A549 (cell line): ENCODE measurements around the gene JAG2. TPM values are rescaled to one million over a fixed set of nuclear protein-coding genes. Genes with fewer than 3 reads are reported as not detected.

Source experiments
- ATAC-seq, 2 experiments: fragments of 200-7000 bp in 1 of 2; fragments of >200 bp in 1 of 2; cut with Nextera tagmentation in 1 of 2; cut with Tn5 transposase in 1 of 2; 3 replicates each; pipeline versions ENCODE4 v1.8.0 to v1.9.1; 2018 to 2020; ENCODE audit warnings: mild to moderate bottlenecking in 1 of 2, moderate library complexity in 1 of 2
- CTCF ChIA-PET: fragments of 300-600 bp; sonication (Branson Sonifier 250); formaldehyde crosslinking; extraction: SDS; loops from one replicate; lab custom pipeline; 2021; ENCODE audit warnings: antibody characterized with exemption, inconsistent platforms; lab: Yijun Ruan, JAX
- POLR2A ChIA-PET: fragments of 350-600 bp; formaldehyde crosslinking; extraction: SDS; loops from one replicate; lab custom pipeline; 2021; ENCODE audit warnings: antibody characterized with exemption, inconsistent platforms; lab: Yijun Ruan, JAX
- DNase-seq, 2 experiments: peaks; one replicate each; pipeline versions ENCODE4 v3.0.0 to v3.0.0-alpha.2; 2011 to 2016; ENCODE audit warnings: low read depth in 1 of 2, low spot score in 1 of 2
- FAIRE-seq: peaks from 2 replicates; lab custom pipeline; 2011; peaks lifted over from hg19 to GRCh38; lab: Jason Lieb, UNC
- H3K27ac ChIP-seq, 2 experiments: fragments of >200 bp; sonication (Bioruptor Twin); formaldehyde crosslinking; 3 replicates each; pipeline ENCODE4 v1.5.1; 2016 to 2017
- H3K4me1 ChIP-seq: fragments of >200 bp; sonication (Bioruptor Twin); formaldehyde crosslinking; 3 replicates; pipeline ENCODE4 v1.6.1; 2016
- H3K4me2 ChIP-seq: fragments of >200 bp; sonication (Bioruptor Twin); formaldehyde crosslinking; 3 replicates; pipeline ENCODE4 v1.6.1; 2016
- H3K4me3 ChIP-seq: fragments of >200 bp; sonication (Bioruptor Twin); formaldehyde crosslinking; 3 replicates; pipeline ENCODE4 v1.5.1; 2016
- H3K9me3 ChIP-seq: fragments of >200 bp; sonication (Bioruptor Twin); formaldehyde crosslinking; 3 replicates; pipeline ENCODE4 v1.6.1; 2016
- EHMT2 ChIP-seq: fragments of 200-600 bp; sonication (generic); IDR thresholded peaks from 2 replicates; pipeline ENCODE4 v1.6.1; 2016; ENCODE audit warnings: antibody characterized with exemption, low read depth, mild to moderate bottlenecking, moderate library complexity
- FOSB ChIP-seq: fragments of 250-450 bp; sonication (Bioruptor Pico); IDR thresholded peaks from 2 replicates; pipeline ENCODE4 v1.5.0; 2020; ENCODE audit warnings: mild to moderate bottlenecking, moderate library complexity
- FOXS1 ChIP-seq: fragments of 250-450 bp; sonication (Bioruptor Pico); IDR thresholded peaks from 2 replicates; pipeline ENCODE4 v1.5.0; 2020; ENCODE audit warnings: mild to moderate bottlenecking, moderate library complexity
- HDAC2 ChIP-seq: fragments of 200-600 bp; sonication (generic); IDR thresholded peaks from 2 replicates; pipeline ENCODE4 v1.6.1; 2016
- HOXB13 ChIP-seq: fragments of 250-450 bp; sonication (Bioruptor Pico); IDR thresholded peaks from 2 replicates; pipeline ENCODE4 v1.5.0; 2020; ENCODE audit warnings: low read depth, mild to moderate bottlenecking, moderate library complexity
- HOXB5 ChIP-seq: fragments of 250-450 bp; sonication (Bioruptor Pico); IDR thresholded peaks from 2 replicates; pipeline ENCODE4 v1.5.0; 2020; ENCODE audit warnings: mild to moderate bottlenecking, moderate library complexity
- KDM5A ChIP-seq: fragments of 200-600 bp; sonication (generic); IDR thresholded peaks from 2 replicates; pipeline ENCODE4 v1.6.1; 2016; ENCODE audit warnings: antibody characterized with exemption, mild to moderate bottlenecking
- MAFK ChIP-seq: fragments of 450-650 bp; IDR thresholded peaks from 2 replicates; pipeline ENCODE4 v1.6.1; 2014; ENCODE audit not compliant: partially characterized antibody
- MAZ ChIP-seq: fragments of 150-350 bp; IDR thresholded peaks from 2 replicates; pipeline ENCODE4 v1.6.1; 2014; ENCODE audit warnings: antibody characterized with exemption, low read depth, low read length, borderline replicate concordance
- NR3C1 ChIP-seq: fragments of >200 bp; sonication (Bioruptor Twin); formaldehyde crosslinking; IDR thresholded peaks from 3 replicates; pipeline ENCODE4 v1.6.1; 2017
- PHF8 ChIP-seq: fragments of 200-600 bp; sonication (generic); IDR thresholded peaks from 2 replicates; pipeline ENCODE4 v1.6.1; 2016; ENCODE audit warnings: low read depth, mild to moderate bottlenecking, antibody characterized with exemption, moderate library complexity, borderline replicate concordance
- RNF2 ChIP-seq: fragments of 200-600 bp; sonication (generic); IDR thresholded peaks from 2 replicates; pipeline ENCODE4 v1.6.1; 2016; ENCODE audit warnings: low read depth, mild to moderate bottlenecking, antibody characterized with exemption, moderate library complexity, borderline replicate concordance
- SREBF2 ChIP-seq: fragments of 450-650 bp; IDR thresholded peaks from 2 replicates; pipeline ENCODE4 v1.6.1; 2014; ENCODE audit warnings: mild to moderate bottlenecking, moderate library complexity
- TFCP2L1 ChIP-seq: fragments of 250-450 bp; sonication (Bioruptor Pico); IDR thresholded peaks from 2 replicates; pipeline ENCODE4 v1.5.0; 2021; ENCODE audit warnings: mild to moderate bottlenecking
- ZFP36 ChIP-seq: fragments of 450-650 bp; IDR thresholded peaks from 2 replicates; pipeline ENCODE4 v1.6.1; 2014; ENCODE audit warnings: borderline replicate concordance; ENCODE audit not compliant: partially characterized antibody
- ZSCAN20 ChIP-seq: fragments of 250-450 bp; sonication (Bioruptor Pico); IDR thresholded peaks from 2 replicates; pipeline ENCODE4 v1.8.0; 2022; ENCODE audit warnings: mild to moderate bottlenecking, moderate library complexity
- WGBS: methylation state at CpG from one replicate; pipeline ENCODE4 v1.1.6; 2017; ENCODE audit errors: missing lambda C conversion rate; 5-methylcytosine and 5-hydroxymethylcytosine counted together
- polyA plus RNA-seq, 4 experiments: library from polyadenylated mRNA; depleted of rRNA in 3 of 4; stranded (reverse); fragments of >200 nt; fragmentation: RNase III in 1 of 4; extraction: RNeasy Plus Mini Kit Qiagen cat#74134 plus additional on column Dnase treatment in 1 of 4; gene quantifications; 2 replicates in 3 of 4; 3 replicates in 1 of 4; pipeline ENCODE4 v1.2.3, GENCODE V29; 2011 to 2017
- TF ChIP-seq, protein P1 (sequence below): fragments of 200-600 bp; sonication (generic); IDR thresholded peaks from 2 replicates; pipeline ENCODE4 v1.6.1; 2016; ENCODE audit warnings: antibody characterized with exemption, mild to moderate bottlenecking, moderate library complexity
- TF ChIP-seq, protein P2 (sequence below): fragments of >200 bp; sonication (Bioruptor Twin); formaldehyde crosslinking; IDR thresholded peaks from 2 replicates; pipeline ENCODE4 v1.6.1; 2016
- TF ChIP-seq, protein P3 (sequence below): fragments of 250-450 bp; sonication (Bioruptor Pico); IDR thresholded peaks from 2 replicates; pipeline ENCODE4 v1.5.0; 2020; ENCODE audit warnings: low read depth, mild to moderate bottlenecking, moderate library complexity
- TF ChIP-seq, protein P4 (sequence below): fragments of 450-650 bp; IDR thresholded peaks from 2 replicates; pipeline ENCODE4 v1.6.1; 2014; ENCODE audit warnings: antibody characterized with exemption

Gene JAG2
- polyA plus RNA-seq, 2 of the 4 experiments (the other 2 are of a cell fraction), result 5.9 to 20.4 TPM

DNA sequence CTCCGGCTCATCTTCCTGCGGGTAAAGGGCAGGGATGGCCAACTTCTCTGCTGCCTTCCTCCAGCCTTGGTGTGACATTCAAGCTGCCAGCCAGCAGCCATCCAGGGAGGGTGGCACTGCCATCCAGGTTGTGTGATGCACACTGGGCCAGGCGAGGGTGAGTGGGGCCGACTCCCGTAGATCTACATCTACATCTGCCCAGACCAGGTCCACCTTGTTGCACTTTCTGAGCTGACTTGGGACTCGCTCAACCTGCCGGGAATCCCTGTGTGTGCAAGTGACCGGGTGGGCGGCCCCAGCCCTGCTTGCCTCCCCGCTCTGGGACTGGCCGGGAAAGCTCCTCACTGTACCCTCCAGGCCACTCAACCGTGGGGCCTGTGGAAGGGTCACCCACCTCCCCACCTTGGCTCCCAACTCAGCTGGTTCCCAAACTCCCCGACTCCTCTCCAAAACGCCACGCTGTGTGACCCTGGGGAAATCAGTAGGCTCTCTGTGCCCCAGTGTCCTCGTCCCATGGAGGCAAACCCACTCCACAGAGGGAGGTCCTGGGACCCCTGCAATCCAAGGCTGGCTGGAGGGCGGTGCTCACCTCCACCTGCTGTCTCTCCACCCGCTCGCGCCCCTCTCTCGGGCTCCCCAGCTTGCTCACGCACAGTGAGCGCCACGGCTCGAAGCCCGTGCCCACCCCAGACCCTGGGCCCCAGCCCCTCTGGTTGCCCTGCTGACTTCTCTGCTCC, 14.7 kb downstream of the JAG2 start:
- TF ChIP-seq HDAC2 (no peak), ZFP36 (no peak), HOXB5 (CRISPR knock-in tag) (no peak), FOXS1 (CRISPR knock-in tag) (no peak), MAFK (no peak), KDM5A (no peak), MAZ (no peak), NR3C1 (no peak), RNF2 (no peak)
- TF ChIP-seq, protein P1, sequence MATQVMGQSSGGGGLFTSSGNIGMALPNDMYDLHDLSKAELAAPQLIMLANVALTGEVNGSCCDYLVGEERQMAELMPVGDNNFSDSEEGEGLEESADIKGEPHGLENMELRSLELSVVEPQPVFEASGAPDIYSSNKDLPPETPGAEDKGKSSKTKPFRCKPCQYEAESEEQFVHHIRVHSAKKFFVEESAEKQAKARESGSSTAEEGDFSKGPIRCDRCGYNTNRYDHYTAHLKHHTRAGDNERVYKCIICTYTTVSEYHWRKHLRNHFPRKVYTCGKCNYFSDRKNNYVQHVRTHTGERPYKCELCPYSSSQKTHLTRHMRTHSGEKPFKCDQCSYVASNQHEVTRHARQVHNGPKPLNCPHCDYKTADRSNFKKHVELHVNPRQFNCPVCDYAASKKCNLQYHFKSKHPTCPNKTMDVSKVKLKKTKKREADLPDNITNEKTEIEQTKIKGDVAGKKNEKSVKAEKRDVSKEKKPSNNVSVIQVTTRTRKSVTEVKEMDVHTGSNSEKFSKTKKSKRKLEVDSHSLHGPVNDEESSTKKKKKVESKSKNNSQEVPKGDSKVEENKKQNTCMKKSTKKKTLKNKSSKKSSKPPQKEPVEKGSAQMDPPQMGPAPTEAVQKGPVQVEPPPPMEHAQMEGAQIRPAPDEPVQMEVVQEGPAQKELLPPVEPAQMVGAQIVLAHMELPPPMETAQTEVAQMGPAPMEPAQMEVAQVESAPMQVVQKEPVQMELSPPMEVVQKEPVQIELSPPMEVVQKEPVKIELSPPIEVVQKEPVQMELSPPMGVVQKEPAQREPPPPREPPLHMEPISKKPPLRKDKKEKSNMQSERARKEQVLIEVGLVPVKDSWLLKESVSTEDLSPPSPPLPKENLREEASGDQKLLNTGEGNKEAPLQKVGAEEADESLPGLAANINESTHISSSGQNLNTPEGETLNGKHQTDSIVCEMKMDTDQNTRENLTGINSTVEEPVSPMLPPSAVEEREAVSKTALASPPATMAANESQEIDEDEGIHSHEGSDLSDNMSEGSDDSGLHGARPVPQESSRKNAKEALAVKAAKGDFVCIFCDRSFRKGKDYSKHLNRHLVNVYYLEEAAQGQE, result no peak
- TF ChIP-seq, protein P2, sequence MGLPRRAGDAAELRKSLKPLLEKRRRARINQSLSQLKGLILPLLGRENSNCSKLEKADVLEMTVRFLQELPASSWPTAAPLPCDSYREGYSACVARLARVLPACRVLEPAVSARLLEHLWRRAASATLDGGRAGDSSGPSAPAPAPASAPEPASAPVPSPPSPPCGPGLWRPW, result no peak
- TF ChIP-seq, protein P3, sequence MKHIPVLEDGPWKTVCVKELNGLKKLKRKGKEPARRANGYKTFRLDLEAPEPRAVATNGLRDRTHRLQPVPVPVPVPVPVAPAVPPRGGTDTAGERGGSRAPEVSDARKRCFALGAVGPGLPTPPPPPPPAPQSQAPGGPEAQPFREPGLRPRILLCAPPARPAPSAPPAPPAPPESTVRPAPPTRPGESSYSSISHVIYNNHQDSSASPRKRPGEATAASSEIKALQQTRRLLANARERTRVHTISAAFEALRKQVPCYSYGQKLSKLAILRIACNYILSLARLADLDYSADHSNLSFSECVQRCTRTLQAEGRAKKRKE (CRISPR knock-in tag), result no peak
- TF ChIP-seq, all 56 proteins: peak for 0
- no peaks in the 10 kb centered on the region for H3K9me3 ChIP-seq
- no peak overlapping the region for H3K27ac ChIP-seq
- ATAC-seq (peak in 1 of 2 experiments; percentile 13; a peak in 2 of 6 replicates), FAIRE-seq (no peak), DNase-seq (no peak)
- WGBS, result 91% methylated on average over 23 of the region's 26 CpGs
- CTCF ChIA-PET, result interaction anchor here (1.0 to 3.4 kb wide), 4 partner anchors 15 to 47 kb away, joined by 3 to 15 read pairs (median 3); partner anchors contain the start of gene JAG2
- H3K4me1 ChIP-seq, result no peaks in the 10 kb centered on the region; the same call in 2 of the 3 replicates
- POLR2A ChIA-PET, result no interaction called here
- no peak overlapping the region for H3K4me3 ChIP-seq
- H3K4me2 ChIP-seq, result no peak overlapping the region

DNA sequence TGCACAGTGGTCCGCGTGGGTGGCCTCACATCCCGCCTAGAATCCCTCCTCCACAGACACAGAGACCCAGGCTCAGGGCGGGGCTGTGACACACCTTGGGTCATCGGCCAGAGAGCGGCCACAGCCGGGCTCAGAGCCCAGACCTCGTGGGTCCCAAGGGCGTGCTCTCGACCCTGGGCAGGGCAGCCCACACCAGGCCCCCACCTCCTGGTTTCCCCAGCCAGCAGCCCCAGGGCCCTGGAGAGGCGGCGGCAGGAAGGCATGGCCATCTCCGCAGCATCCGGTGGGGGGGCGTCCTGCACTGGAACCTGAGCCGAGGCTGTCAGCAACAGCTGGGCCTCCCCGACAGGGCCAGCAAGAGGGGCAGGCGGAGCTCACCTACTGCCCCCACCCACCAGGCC, 15.2 kb downstream of the JAG2 start:
- 81% methylated on average over 9 of the region's 18 CpGs for WGBS
- ChIA-PET CTCF (interaction anchor here (1.0 to 3.4 kb wide), 4 partner anchors 15 to 47 kb away, joined by 3 to 15 read pairs (median 3); partner anchors contain the start of gene JAG2), POLR2A (no interaction called here)
- DNase-seq (no peak), ATAC-seq (no peak; a peak in 1 of 6 replicates), FAIRE-seq (no peak)
- H3K9me3 ChIP-seq, result no peaks in the 10 kb centered on the region
- H3K4me1 ChIP-seq, result no peaks in the 10 kb centered on the region
- no peak overlapping the region for H3K27ac ChIP-seq
- H3K4me2 ChIP-seq, result no peak overlapping the region
- no peak overlapping the region for H3K4me3 ChIP-seq
- TF ChIP-seq SREBF2 (no peak), TFCP2L1 (no peak)

DNA sequence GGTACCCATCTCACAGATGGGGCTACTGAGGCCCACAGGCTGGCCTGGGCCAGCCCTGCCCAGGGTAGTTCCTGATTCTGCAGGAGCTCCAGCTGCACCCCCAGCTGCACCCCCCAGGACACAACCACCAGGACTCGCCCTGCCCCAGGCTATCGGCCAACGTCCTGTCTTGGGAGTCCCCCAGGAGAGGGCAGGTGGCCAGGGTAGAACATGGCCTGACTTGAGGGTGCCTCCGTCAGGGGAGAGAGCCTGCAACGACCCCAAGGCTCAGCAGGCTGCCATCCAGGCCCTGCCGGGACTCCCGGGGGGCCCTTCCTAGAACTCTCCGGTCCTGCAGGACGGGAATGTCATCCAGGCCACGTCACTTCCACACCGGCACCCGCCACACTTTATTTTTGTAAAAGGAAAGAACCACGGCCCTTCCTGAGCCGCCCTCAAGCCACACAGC, 15.8 kb downstream of the JAG2 start:
- 81% methylated on average over 11 of the region's 14 CpGs for WGBS
- Histone ChIP-seq H3K4me3 (no peak overlapping the region), H3K4me2 (no peak overlapping the region), H3K4me1 (no peaks in the 10 kb centered on the region)
- CTCF ChIA-PET, result interaction anchor here (3.4 kb wide), 1 partner anchor 16 kb away, joined by 15 read pairs; the partner anchor contains the start of gene JAG2
- no peak for ATAC-seq
- POLR2A ChIA-PET, result no interaction called here
- TF ChIP-seq SREBF2 (no peak), PHF8 (no peak), EHMT2 (no peak), FOSB (CRISPR knock-in tag) (no peak), ZSCAN20 (no peak), HOXB13 (CRISPR knock-in tag) (no peak)
- TF ChIP-seq, protein P1, result no peak
- TF ChIP-seq, protein P4, sequence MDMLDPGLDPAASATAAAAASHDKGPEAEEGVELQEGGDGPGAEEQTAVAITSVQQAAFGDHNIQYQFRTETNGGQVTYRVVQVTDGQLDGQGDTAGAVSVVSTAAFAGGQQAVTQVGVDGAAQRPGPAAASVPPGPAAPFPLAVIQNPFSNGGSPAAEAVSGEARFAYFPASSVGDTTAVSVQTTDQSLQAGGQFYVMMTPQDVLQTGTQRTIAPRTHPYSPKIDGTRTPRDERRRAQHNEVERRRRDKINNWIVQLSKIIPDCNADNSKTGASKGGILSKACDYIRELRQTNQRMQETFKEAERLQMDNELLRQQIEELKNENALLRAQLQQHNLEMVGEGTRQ, result no peak
- TF ChIP-seq, all 56 proteins: peak for 0
- Histone ChIP-seq H3K27ac (no peak overlapping the region), H3K9me3 (no peaks in the 10 kb centered on the region)
- no peak for DNase-seq
- FAIRE-seq, result no peak
